Loucy (cell line): Measurements from ENCODE around the gene PRKN.

Source experiments
- H2AFZ ChIP-seq: fragments of 200-600 bp; sonication (generic); 2 replicates; pipeline ENCODE4 v1.6.0; 2016; ENCODE audit warnings: antibody characterized with exemption, mild to moderate bottlenecking, low read length, moderate library complexity
- H3F3A ChIP-seq: fragments of 200-600 bp; 2 replicates; pipeline ENCODE4 v1.6.0; 2016; ENCODE audit warnings: antibody characterized with exemption, low read depth, mild to moderate bottlenecking
- H3K27me3 ChIP-seq: fragments of 200-600 bp; sonication (generic); 2 replicates; pipeline ENCODE4 v1.6.1; 2014; ENCODE audit warnings: low read length, mild to moderate bottlenecking; ENCODE audit not compliant: insufficient read depth, poor library complexity, severe bottlenecking
- H3K36me3 ChIP-seq: fragments of 200-600 bp; sonication (generic); 2 replicates; pipeline ENCODE4 v1.6.1; 2016; ENCODE audit warnings: low read length; ENCODE audit not compliant: insufficient read depth
- H3K4me1 ChIP-seq: fragments of 200-600 bp; sonication (generic); 2 replicates; pipeline ENCODE4 v1.5.1; 2014; ENCODE audit warnings: low read length, mild to moderate bottlenecking; ENCODE audit not compliant: insufficient read depth, poor library complexity, severe bottlenecking
- H3K4me2 ChIP-seq: fragments of 200-600 bp; sonication (generic); 2 replicates; pipeline ENCODE4 v1.6.0; 2014; ENCODE audit warnings: antibody characterized with exemption, low read length, low read depth, mild to moderate bottlenecking; ENCODE audit not compliant: poor library complexity, severe bottlenecking
- H3K4me3 ChIP-seq: fragments of 200-600 bp; sonication (generic); 2 replicates; pipeline ENCODE4 v1.5.1; 2014; ENCODE audit warnings: low read length, mild to moderate bottlenecking, mixed read lengths; ENCODE audit not compliant: poor library complexity, severe bottlenecking
- H3K79me2 ChIP-seq: fragments of 200-600 bp; sonication (generic); 2 replicates; pipeline ENCODE4 v1.6.1; 2014; ENCODE audit warnings: low read length; ENCODE audit not compliant: insufficient read depth
- H3K9ac ChIP-seq: fragments of 200-600 bp; sonication (generic); 2 replicates; pipeline ENCODE4 v1.6.0; 2014; ENCODE audit warnings: mild to moderate bottlenecking, low read depth, low read length, moderate library complexity; ENCODE audit not compliant: poor library complexity, severe bottlenecking
- H3K9me2 ChIP-seq: fragments of 200-600 bp; sonication (generic); replicated peaks from 2 replicates; pipeline ENCODE4 v1.6.1; 2016; ENCODE audit warnings: low read depth, low read length, mixed read lengths
- H3K9me3 ChIP-seq: fragments of 200-600 bp; sonication (generic); 2 replicates; pipeline ENCODE4 v1.6.1; 2014; ENCODE audit warnings: mild to moderate bottlenecking, antibody characterized with exemption, low read length, low read depth; ENCODE audit not compliant: insufficient read depth
- H4K20me1 ChIP-seq: fragments of 200-600 bp; sonication (generic); 2 replicates; pipeline ENCODE4 v1.6.0; 2014; ENCODE audit warnings: antibody characterized with exemption, low read length, mild to moderate bottlenecking; ENCODE audit not compliant: insufficient read depth, poor library complexity, severe bottlenecking
- CTCF ChIP-seq: fragments of 200-600 bp; sonication (generic); conservative IDR thresholded peaks from 2 replicates; pipeline ENCODE4 v1.5.1; 2014; ENCODE audit warnings: mild to moderate bottlenecking, antibody characterized with exemption, low read length
- EZH2phosphoT487 ChIP-seq: fragments of 200-600 bp; IDR thresholded peaks from 2 replicates; pipeline ENCODE4 v1.6.1; 2018; ENCODE audit warnings: antibody characterized with exemption, mild to moderate bottlenecking, moderate library complexity, borderline replicate concordance

The PRKN gene

GRCh38 chr6:161710698-161711097, 1016.9 kb downstream of the PRKN start:
- Histone ChIP-seq H4K20me1 (no peaks in the 10 kb centered on the region), H3K9ac (no peak overlapping the region), H3K9me2 (no peaks in the 10 kb centered on the region), H3K4me1 (no peaks in the 10 kb centered on the region), H2AFZ (no peak overlapping the region), H3K4me2 (no peak overlapping the region), H3K79me2 (no peaks in the 10 kb centered on the region), H3F3A (no peaks in the 10 kb centered on the region), H3K9me3 (no peaks in the 10 kb centered on the region), H3K27me3 (no peaks in the 10 kb centered on the region), H3K4me3 (no peak overlapping the region), H3K36me3 (no peaks in the 10 kb centered on the region)
- no peak for TF ChIP-seq EZH2phosphoT487
- TF ChIP-seq CTCF: no peak

- no peaks in the 10 kb centered on the region for H3K9me3 ChIP-seq
- H3K79me2 ChIP-seq: no peaks in the 10 kb centered on the region
- H3F3A ChIP-seq: no peaks in the 10 kb centered on the region
- no peaks in the 10 kb centered on the region for H3K4me1 ChIP-seq
- no peaks in the 10 kb centered on the region for H3K36me3 ChIP-seq
- no peak for TF ChIP-seq EZH2phosphoT487
- TF ChIP-seq CTCF: no peak
- no peaks in the 10 kb centered on the region for H3K9me2 ChIP-seq
- no peak overlapping the region for H3K4me3 ChIP-seq
- H3K27me3 ChIP-seq: no peaks in the 10 kb centered on the region
- H2AFZ ChIP-seq: no peak overlapping the region
- no peak overlapping the region for H3K4me2 ChIP-seq
- no peaks in the 10 kb centered on the region for H4K20me1 ChIP-seq
- no peak overlapping the region for H3K9ac ChIP-seq
These were observed 1026.5 kb downstream of the PRKN start for GRCh38 chr6:161701056-161701455.

- H3K36me3 ChIP-seq: no peaks in the 10 kb centered on the region
- no peak overlapping the region for H3K9ac ChIP-seq
- no peak overlapping the region for H3K4me3 ChIP-seq
- no peaks in the 10 kb centered on the region for H3K79me2 ChIP-seq
- TF ChIP-seq CTCF (no peak), EZH2phosphoT487 (no peak)
- no peaks in the 10 kb centered on the region for H3K27me3 ChIP-seq
- H4K20me1 ChIP-seq: no peaks in the 10 kb centered on the region
- H3K4me2 ChIP-seq: no peak overlapping the region
- no peak overlapping the region for H2AFZ ChIP-seq
- no peaks in the 10 kb centered on the region for H3K9me3 ChIP-seq
- no peaks in the 10 kb centered on the region for H3F3A ChIP-seq
- no peaks in the 10 kb centered on the region for H3K4me1 ChIP-seq
- H3K9me2 ChIP-seq: no peaks in the 10 kb centered on the region
These were observed 1030.8 kb downstream of the PRKN start for GRCh38 chr6:161696801-161697200.
